GM10248 (cell line): ENCODE results near the gene MFN2.
"Not testable (repeated sequence)": the region's sequence is repeated elsewhere in the genome, so short reads cannot be mapped to it uniquely, and the experiment has no call there.

Experiments used
- CTCF ChIA-PET: fragments of 300-600 bp; sonication (Branson Sonifier 250); formaldehyde crosslinking; extraction: SDS; loops from one replicate; lab custom pipeline; 2021; ENCODE audit warnings: antibody characterized with exemption; lab: Yijun Ruan, JAX
- POLR2A ChIA-PET: fragments of 350-650 bp; sonication (Branson Sonifier 250); formaldehyde crosslinking; extraction: SDS; loops from one replicate; lab custom pipeline; 2020; ENCODE audit warnings: antibody characterized with exemption; lab: Yijun Ruan, JAX
- DNase-seq: peaks from one replicate; pipeline ENCODE4 v3.0.0; 2012; ENCODE audit errors: extremely low spot score
- CTCF ChIP-seq: IDR thresholded peaks from 2 replicates; pipeline ENCODE4 v1.5.1; 2012; ENCODE audit warnings: mild to moderate bottlenecking, low read depth; ENCODE audit errors: extremely low read depth, missing control alignments, control extremely low read depth

Gene MFN2

GRCh38 chr1:12007204-12007603 is 27.0 kb downstream of the MFN2 start:
- DNase-seq = no peak
- POLR2A ChIA-PET = no interaction called here
- TF ChIP-seq CTCF = no peak
- CTCF ChIA-PET = no interaction called here

DNA sequence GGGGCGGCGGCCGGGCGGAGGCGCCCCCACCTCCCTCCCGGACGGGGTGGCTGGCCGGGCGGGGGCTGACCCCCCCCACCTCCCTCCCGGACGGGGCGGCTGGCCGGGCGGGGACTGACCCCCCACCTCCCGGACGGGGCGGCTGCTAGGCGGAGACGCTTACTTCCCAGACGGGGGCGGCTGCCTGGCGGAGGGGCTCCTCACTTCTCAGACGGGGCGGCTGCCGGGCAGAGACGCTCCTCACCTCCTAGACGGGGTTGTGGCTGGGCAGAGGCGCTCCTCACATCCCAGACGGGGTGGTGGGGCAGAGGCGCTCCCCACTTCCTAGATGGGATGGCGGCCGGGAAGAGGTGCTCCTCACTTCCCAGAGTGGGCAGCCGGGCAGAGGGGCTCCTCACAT is 28.1 kb downstream of the MFN2 start:
- CTCF ChIA-PET = interaction anchor here (3.8 kb wide), 1 partner anchor 7 kb away, joined by 17 read pairs; no protein-coding TSS in a partner anchor
- POLR2A ChIA-PET, DNase-seq: not testable (repeated sequence)

- POLR2A ChIA-PET = interaction anchor here (1.9 kb wide), 1 partner anchor 10 kb away, joined by 6 read pairs; the partner anchor contains the start of gene MIIP
Observed at GRCh38 chr1:12009318-12009947, 29.2 kb downstream of the MFN2 start.

DNA sequence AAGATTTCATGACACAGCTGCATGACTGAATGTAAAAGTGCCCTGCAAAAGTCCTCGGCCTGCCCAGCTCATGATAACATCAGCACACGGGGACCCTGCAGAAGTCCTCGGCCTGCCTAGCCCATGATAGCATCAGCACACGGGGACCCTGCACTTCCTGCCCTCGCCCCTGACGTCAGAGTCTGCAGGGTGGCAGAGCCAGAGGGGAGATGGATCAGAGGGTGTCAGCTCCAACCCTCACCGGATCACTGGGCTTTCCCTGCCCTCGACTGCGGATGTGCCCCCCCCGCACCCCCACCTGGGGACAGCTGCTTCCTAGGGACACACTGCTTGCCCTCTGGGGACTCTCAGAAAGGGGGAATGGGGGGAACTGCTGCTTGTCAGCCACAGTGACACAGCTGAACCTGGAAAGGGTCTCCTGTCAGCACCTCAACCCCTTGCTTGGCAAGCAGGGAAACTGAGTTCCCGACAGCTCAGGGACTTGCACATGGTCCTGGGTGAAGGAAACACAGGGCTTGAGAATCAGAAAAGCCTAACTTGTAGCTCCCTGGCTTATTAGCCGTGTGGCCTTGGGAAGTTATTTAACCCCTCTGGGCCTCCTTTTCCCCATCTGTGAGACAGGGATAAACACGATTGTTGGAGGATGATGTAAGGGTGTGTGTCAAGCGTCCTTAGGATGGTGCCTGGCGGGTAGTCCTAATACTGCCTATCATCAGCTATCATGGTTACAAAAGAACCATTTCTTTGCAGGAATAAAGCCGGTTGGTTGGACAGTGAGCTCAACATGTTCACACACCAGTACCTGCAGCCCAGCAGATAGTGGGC is 30.7 kb downstream of the MFN2 start:
- ChIA-PET POLR2A (interaction anchor here (1.9 kb wide), 1 partner anchor 8 kb away, joined by 6 read pairs; the partner anchor contains the start of gene MIIP), CTCF (interaction anchor here (1.2 to 3.8 kb wide), 7 partner anchors 8 to 70 kb away, joined by 3 to 17 read pairs (median 3); partner anchors contain the start of gene MIIP)
- no peak for DNase-seq
- TF ChIP-seq CTCF = no peak

More at GRCh38 chr1:12009318-12009947, 29.2 kb downstream of the MFN2 start:
- DNase-seq = no peak
- CTCF ChIA-PET = interaction anchor here (1.6 to 3.8 kb wide), 4 partner anchors 8 to 22 kb away, joined by 3 to 17 read pairs (median 6); partner anchors contain the start of gene MIIP
- TF ChIP-seq CTCF = no peak

DNA sequence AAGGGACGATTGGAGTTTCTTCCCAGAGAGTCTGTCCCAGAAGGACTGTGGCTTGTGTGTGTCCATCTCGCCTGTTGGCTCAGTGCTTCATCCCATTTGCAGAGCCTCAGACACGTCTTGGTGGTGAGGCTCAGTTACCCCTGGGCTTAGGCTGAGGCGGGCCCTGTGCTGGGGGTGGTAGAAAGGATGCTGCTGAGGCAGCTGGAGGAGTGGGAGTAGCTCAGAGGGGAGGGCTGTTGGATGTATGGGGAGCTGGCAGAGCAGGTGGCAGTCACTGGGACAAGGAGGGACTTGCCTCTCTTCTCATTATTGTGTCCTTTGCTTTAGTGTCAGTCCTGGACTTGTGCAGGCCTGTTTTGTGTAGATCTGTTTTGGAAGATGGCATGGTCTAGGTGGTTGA is 31.8 kb downstream of the MFN2 start:
- no peak for TF ChIP-seq CTCF
- POLR2A ChIA-PET = no interaction called here

GRCh38 chr1:12012560-12013316 is 32.5 kb downstream of the MFN2 start:
- TF ChIP-seq CTCF = no peak
- ChIA-PET POLR2A (no interaction called here), CTCF (interaction anchor here (0.6 to 1.0 kb wide), 2 partner anchors 12 to 18 kb away, joined by 3 read pairs; no protein-coding TSS in a partner anchor)
- no peak for DNase-seq

More for the DNA sequence above, 31.8 kb downstream of the MFN2 start:
- DNase-seq = no peak
- CTCF ChIA-PET = interaction anchor here (1.2 to 3.8 kb wide), 3 partner anchors 11 to 69 kb away, joined by 3 to 17 read pairs (median 3); no protein-coding TSS in a partner anchor
